ENCODE data around the gene SLC16A9.

- TF ChIP-seq POLR2A (IDR thresholded peaks at IDR 0.05): no peak
- TF ChIP-seq EP300 (IDR thresholded peaks at IDR 0.05): no peak
Measured at GRCh38 chr10:59628456-59628855, 81.2 kb downstream of the SLC16A9 start.
